ENCODE measurements around the gene TRAPPC12.

The TRAPPC12 gene

GRCh38 chr2:3409627-3410170, 30.2 kb downstream of the TRAPPC12 start:
- DNase-seq, result no peak

DNA sequence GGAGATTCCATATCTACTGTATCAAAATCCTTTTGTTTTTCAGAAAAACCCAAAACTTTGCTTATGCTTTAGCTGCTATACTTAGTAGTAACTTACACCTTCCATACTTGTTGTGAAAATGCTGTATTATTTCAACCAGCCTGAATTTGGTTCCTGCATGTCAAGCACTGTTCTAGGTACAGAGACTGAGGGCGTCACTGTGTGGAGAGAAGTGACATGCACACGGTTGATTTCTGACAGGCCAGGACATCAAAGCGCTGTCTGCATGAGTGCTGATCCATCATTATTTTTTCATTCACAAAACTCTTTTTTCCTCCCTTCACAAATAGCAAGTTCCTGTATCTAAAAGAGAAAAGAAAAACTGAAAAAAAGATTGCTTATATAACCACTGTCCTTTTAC, 31.6 kb downstream of the TRAPPC12 start:
- DNase-seq, result no peak

- DNase-seq, result no peak
Observed at GRCh38 chr2:3413697-3414096, 34.2 kb downstream of the TRAPPC12 start.

- no peak for DNase-seq
Observed at GRCh38 chr2:3414133-3414860, 34.8 kb downstream of the TRAPPC12 start.

GRCh38 chr2:3418766-3419404, 39.4 kb downstream of the TRAPPC12 start:
- no peak for DNase-seq

DNA sequence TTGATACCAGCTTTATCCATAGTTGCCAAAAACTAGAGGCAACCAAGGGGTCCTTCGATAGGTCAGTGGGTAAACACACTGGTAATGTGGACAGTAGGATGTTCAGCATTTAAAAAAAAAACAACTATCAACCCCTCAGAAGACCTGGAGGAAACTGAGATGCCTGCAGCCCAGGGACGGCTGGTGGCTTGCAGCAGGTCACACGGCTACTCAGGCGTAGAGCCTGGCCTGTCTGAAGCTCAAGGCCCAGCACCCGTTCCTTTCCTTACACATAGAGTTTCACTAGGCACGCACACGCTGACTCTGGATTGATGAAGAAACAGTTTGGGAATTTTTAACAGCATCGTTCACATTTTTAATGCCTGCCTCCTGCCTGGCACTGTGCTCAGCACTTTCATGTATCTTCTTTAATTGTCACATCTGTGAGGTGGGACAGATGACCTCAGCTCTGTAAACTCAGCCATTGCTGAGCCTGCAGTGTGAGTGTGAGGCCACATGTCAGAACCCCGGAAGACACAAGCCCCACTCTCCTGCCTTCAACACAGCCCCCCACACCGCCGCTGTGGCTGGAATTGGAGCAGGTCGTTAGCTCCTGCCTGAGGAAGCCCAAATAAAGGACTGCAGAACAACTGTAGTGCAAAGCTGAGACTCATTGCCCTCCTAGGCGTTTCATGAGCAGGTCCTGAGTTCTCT, 40.7 kb downstream of the TRAPPC12 start:
- no peak for DNase-seq

- DNase-seq, result no peak
Observed at GRCh38 chr2:3420769-3421397, 41.4 kb downstream of the TRAPPC12 start.

GRCh38 chr2:3421580-3421979, 42.1 kb downstream of the TRAPPC12 start:
- DNase-seq, result no peak

DNA sequence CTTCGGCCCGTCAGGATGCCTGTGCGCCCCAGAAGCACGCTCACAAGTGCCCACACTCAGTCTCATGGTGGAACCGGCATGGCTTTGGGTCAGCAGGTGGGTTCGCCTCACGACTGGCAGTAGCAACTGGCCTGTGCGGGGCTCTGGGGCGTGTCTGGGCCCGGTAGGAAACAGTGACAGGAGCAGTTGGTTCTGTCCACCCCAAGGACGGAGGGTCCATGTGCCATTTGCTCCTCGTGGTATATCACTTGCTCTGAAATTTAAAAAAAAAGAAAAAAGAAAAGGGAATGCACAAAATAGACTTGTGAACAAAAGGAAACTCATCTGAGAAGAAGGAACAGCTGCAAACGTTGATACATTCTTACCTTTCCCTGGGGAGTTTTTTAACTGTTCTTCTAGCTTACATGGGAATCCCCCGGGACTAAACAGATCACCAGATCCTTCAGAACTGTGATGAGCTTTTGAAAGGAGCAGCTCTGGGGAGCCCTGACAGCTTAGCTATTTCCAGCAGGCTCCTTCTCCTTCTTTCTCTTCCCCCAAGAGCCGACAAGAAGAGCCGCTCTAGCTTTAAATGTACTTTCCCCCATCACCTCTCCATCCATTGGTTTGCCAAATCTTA, 42.8 kb downstream of the TRAPPC12 start:
- DNase-seq, result no peak

DNA sequence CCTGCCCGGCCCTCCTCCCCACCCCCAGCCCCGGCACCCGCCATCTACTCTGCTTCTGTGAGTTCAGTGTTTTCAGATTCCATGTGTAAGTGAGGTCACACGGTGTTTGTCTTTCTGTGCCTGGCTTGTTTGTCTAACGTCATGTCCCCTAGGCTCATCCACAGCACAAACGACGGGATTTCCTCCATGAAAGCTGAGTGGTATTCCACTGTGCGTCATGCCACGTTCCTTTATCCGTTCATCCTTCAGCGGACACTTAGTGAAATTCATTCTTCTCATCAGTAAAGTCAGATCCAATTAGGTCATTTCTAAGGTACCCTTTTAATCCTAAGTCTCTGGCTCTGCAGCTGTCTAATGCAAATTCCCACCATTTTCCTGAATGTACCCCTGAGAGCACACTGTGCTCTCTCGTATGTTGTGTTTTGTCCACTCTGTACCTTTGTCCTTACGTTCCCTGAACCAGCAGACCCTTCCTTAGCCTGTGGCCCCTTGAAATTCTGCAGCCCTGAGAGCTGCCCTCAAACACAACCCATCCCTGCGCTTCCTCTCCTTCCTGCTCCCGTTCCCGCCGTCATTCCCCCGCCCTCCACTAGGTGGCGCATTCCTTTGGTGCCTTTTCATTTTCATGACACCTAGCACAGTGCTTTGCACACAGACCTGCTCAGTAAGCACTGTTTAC, 44.1 kb downstream of the TRAPPC12 start:
- peak; percentile 70 for DNase-seq

DNA sequence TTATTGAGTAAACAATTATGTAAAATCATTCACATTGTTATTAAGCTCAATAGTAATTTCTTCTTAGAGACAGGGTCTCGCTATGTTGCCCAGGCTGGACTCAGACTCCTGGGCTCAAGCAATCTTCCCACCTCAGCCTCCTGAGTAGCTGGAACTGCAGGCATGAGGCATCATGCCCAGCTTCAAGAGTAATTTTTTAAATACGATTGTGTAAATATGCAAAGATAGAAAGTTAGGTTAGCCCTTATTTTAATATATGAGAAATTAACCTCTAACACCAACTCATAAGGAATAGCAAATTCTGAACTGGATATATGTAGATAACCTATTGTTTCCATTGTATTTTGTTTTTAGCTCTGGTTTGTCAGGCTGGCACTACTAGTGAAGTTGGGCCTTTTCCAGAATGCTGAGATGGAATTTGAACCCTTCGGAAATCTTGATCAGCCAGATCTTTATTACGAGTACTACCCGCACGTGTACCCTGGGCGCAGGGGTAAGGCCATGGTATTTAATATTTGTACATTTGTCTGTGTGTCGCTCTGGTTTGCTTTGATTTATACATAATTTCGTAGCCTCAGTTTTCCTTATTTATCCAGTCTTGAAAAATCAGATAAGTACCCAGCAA, 44.8 kb downstream of the TRAPPC12 start:
- DNase-seq, result no peak

- no peak for DNase-seq
Observed at GRCh38 chr2:3426615-3427014, 47.1 kb downstream of the TRAPPC12 start.

GRCh38 chr2:3427272-3427671, 47.8 kb downstream of the TRAPPC12 start:
- DNase-seq, result no peak

- DNase-seq, result no peak
Observed at GRCh38 chr2:3428577-3428976, 49.1 kb downstream of the TRAPPC12 start.

DNA sequence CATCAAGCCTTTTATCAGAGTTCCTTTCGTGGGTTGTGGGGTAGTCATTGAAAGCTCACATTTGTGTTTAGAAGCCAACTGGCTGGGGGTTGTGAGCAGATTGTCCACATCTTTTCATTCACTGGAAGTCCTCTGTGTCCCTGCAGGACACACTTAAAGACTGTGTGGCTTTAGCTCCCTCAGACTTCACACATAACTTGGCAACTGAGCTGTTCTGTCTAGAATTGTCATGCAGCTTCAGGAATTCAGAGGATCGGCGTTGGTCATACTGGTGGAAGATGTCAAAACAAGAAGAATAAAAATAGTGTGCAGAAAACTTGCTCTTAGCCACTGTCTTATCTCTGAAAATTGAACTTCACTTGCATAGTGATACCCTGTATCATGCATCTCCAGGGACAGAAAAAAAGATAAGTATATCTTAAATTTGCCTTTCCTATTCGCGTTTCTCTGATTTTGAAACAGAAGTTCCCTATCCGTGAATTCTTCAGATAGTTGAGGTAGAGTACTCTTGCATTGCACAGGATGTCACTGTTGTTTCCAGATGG, 49.6 kb downstream of the TRAPPC12 start:
- no peak for DNase-seq

GRCh38 chr2:3430172-3430571, 50.7 kb downstream of the TRAPPC12 start:
- no peak for DNase-seq

- DNase-seq, result no peak
Observed at GRCh38 chr2:3430740-3431490, 51.4 kb downstream of the TRAPPC12 start.

DNA sequence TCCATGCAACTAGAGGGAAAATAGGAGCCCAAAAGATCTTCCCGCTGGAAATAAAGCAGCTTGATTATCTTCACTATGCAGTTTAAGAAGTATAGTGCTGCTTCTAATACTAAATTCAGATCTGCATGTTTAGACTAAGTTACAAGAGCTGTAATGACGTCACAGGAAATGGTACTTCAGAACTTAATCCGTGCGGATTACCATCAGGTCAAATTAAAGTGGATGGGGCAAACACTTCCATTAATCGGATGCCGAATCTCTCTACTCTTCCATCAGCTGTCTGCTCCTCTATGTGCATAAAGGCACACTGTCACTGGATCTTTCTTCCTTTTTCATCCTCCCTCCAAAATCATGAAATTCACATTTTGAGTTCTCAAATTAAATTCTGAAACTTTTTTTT, 52.6 kb downstream of the TRAPPC12 start:
- DNase-seq, result no peak

DNA sequence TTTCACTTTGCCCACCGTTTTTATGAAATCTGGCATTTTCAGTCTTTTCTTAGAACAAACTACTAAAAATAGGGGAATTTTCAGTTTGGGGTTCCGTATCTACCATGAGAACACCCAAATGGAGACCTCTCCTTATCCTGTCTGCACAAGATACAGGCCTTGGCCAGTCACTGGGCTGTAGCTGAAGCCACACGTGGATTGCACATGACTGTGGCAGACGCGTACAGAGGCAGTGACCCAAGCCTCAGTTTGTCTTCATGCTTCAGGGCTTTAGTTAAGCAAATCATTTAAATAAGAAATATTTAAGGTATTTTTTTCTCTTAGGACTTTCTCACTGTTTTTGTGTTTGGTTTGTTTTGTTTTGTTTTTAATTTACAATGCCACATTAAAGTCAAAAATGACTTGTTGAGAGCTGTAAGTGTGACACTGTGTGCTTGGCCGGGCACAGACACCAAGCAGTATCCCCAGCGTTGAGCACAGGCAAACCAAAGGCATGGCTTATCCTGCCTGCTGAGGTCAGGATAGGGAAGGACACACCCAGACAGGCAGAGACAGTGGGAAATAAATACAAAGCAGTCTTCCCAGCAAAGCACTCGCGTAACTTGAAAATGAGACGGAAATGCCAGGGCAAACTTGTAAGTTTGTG, 53.3 kb downstream of the TRAPPC12 start:
- no peak for DNase-seq

- DNase-seq, result no peak
Observed at GRCh38 chr2:3433339-3433699, 53.8 kb downstream of the TRAPPC12 start.

All from stimulated activated CD4-positive, alpha-beta T cell treated with anti-CD3 and anti-CD28 coated beads, Interleukin-1b, Interleukin-23, amount 100 ng/mL, for 48 hours (primary cell).